Lung (tissue), 12 donors: ENCODE measurements around the gene BICC1. TPM values are rescaled to one million over a fixed set of nuclear protein-coding genes. Genes with fewer than 3 reads are reported as not detected.
A peak's percentile ranks its signal among the peaks of the same experiment; 100 is the strongest.

Experiments used
- ATAC-seq: fragments of 200-7000 bp; cut with Tn5 transposase; one replicate; pipeline ENCODE4 v1.9.1; 2020; ENCODE audit warnings: moderate number of reproducible peaks; ENCODE audit not compliant: insufficient read depth, low FRiP score
- DNase-seq, 3 donors: peaks; one replicate each; pipeline ENCODE4 v3.0.0-alpha.2; 2013 to 2017
- H3K27ac ChIP-seq, 2 donors: one replicate each; pipeline ENCODE4 v1.5.1; 2013; ENCODE audit warnings: mild to moderate bottlenecking in 2 of 2, moderate library complexity in 2 of 2, control low read depth in 1 of 2, inconsistent platforms in 1 of 2, low read depth in 1 of 2, low read length in 1 of 2
- H3K27me3 ChIP-seq, 3 donors: one replicate each; pipeline ENCODE4 v1.5.1; 2013; ENCODE audit warnings: low read length in 2 of 3; ENCODE audit not compliant: control insufficient read depth in 3 of 3, insufficient read depth in 3 of 3
- H3K36me3 ChIP-seq, 4 donors: one replicate each; pipeline ENCODE4 v1.5.1; 2013; ENCODE audit warnings: low read length in 4 of 4, mild to moderate bottlenecking in 1 of 4, moderate library complexity in 1 of 4; ENCODE audit not compliant: control insufficient read depth in 4 of 4, insufficient read depth in 4 of 4
- H3K4me1 ChIP-seq, 5 donors: one replicate each; pipeline ENCODE4 v1.5.1; 2013; ENCODE audit warnings: low read length in 5 of 5, mild to moderate bottlenecking in 2 of 5, moderate library complexity in 1 of 5; ENCODE audit not compliant: control insufficient read depth in 5 of 5, insufficient read depth in 5 of 5
- H3K4me3 ChIP-seq: one replicate; pipeline ENCODE4 v1.5.1; 2013; ENCODE audit warnings: mild to moderate bottlenecking, control low read depth, moderate library complexity
- H3K9ac ChIP-seq, 2 donors: one replicate each; pipeline ENCODE4 v1.5.1; 2013; ENCODE audit warnings: low read length in 2 of 2, control low read depth in 1 of 2; ENCODE audit not compliant: insufficient read depth in 1 of 2
- H3K9me3 ChIP-seq, 4 donors: one replicate each; pipeline ENCODE4 v1.5.1; 2013; ENCODE audit warnings: low read length in 3 of 4, mild to moderate bottlenecking in 1 of 4, moderate library complexity in 1 of 4; ENCODE audit not compliant: control insufficient read depth in 4 of 4, insufficient read depth in 3 of 4
- WGBS, 2 donors: extraction: QIAGEN DNeasy Blood & Tissue Kit; methylation state at CpG; one replicate each; pipeline ENCODE4 v1.1.7; 2013; 5-methylcytosine and 5-hydroxymethylcytosine counted together
- polyA plus RNA-seq, 2 donors: library from polyadenylated mRNA; stranded (reverse); fragments of 200-250 nt; gene quantifications; one replicate each; pipeline ENCODE4 v1.2.1, GENCODE V29; 2013
- total RNA-seq, 2 donors: library from RNA; depleted of rRNA in 1 of 2; stranded (reverse); fragments of >200 nt in 1 of 2; gene quantifications; one replicate each; pipeline ENCODE4 v1.2.1, GENCODE V29; 2014 to 2021
- TF ChIP-seq, protein P1 (sequence below): IDR thresholded peaks from 2 replicates; pipeline ENCODE4 v1.5.1; 2012; ENCODE audit warnings: mild to moderate bottlenecking; ENCODE audit errors: control extremely low read depth, extremely low read depth
- donor health status: control.
- donor health status: control.
- donor health status: Bipolar disorder and iron deficiency.
- donor health status: healthy.
- donor health status: DM: yes; HTN: yes; CAD: no.

BICC1 gene
- total and polyA plus RNA-seq, 4 donors: 2.3 to 43.1 (median 5.9) TPM

DNA sequence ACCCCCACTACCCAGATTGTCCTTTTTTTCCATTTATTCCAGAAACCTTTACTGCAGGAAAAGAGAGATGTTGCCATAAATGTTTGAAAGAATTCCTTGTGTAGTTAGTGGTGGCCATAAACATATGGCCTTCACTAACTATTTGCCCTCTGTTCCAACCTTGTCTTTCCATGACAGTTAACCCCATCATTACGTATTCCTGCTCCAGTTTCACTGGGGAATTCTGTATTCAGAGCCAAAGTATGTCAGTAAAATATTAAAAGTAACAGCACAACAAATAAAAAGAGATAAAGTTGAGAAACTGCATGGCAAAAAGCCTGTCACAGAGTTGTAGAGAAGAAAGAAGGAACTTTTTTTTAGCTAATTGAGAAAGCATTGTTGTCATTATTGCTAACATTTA lies 261.3 kb downstream of the BICC1 start:
- DNase-seq: peak in 2 of 3 donors; percentile 33 to 48
- no peak overlapping the region for H3K27ac ChIP-seq
- TF ChIP-seq, protein P1, sequence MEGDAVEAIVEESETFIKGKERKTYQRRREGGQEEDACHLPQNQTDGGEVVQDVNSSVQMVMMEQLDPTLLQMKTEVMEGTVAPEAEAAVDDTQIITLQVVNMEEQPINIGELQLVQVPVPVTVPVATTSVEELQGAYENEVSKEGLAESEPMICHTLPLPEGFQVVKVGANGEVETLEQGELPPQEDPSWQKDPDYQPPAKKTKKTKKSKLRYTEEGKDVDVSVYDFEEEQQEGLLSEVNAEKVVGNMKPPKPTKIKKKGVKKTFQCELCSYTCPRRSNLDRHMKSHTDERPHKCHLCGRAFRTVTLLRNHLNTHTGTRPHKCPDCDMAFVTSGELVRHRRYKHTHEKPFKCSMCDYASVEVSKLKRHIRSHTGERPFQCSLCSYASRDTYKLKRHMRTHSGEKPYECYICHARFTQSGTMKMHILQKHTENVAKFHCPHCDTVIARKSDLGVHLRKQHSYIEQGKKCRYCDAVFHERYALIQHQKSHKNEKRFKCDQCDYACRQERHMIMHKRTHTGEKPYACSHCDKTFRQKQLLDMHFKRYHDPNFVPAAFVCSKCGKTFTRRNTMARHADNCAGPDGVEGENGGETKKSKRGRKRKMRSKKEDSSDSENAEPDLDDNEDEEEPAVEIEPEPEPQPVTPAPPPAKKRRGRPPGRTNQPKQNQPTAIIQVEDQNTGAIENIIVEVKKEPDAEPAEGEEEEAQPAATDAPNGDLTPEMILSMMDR: no peak

DNA sequence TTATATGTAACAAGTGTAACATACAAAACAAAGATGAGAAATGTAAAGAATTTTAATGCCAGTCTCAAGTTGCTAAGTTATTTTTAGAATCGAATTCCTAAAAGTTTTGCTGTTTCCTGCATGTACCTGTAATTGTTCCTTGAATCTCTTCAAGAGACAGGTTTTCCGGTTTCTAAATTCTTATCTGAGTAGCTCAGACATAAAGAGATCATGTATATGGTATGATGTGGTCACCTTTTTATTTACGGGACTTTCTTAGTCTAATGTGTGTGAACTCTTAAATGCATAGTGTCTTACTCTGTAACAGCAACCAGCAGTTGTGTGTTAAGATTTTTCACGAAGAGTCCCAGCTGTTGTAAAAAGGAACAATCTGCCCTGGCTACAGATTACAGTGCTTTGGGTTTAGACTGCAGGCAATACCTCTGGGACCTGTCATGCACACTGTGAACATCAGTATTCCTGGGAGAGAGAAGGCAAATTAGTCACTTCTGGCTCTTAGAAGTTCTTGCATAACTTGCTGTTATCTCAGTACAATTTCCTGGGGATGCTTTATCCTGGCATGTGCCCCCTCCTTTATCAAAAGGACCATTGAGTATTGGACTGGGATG lies 263.4 kb downstream of the BICC1 start:
- H3K4me1 ChIP-seq: peaks cover 0 to 71% (median 8%) of the 10 kb centered on the region in 5 donors
- ATAC-seq (no peak), DNase-seq (peak in 2 of 3 donors; percentile 84 to 89)
- WGBS, 2 donors: 19 to 56% methylated on average over 4 of the region's 4 CpGs
- no peak overlapping the region for H3K9ac ChIP-seq
- H3K36me3 ChIP-seq: no peaks in the 10 kb centered on the region
- no peaks in the 10 kb centered on the region for H3K27me3 ChIP-seq
- TF ChIP-seq, protein P1: no peak
- H3K27ac ChIP-seq: no peak overlapping the region
- H3K9me3 ChIP-seq: peaks cover 0 to 1% (median 0%) of the 10 kb centered on the region in 4 donors
- no peak overlapping the region for H3K4me3 ChIP-seq

More for the DNA sequence above, 261.3 kb downstream of the BICC1 start:
- WGBS, 2 donors: 79 to 98% methylated on average over 1 of the region's 1 CpG
- Histone ChIP-seq H3K4me3 (no peak overlapping the region), H3K27me3 (no peaks in the 10 kb centered on the region), H3K36me3 (no peaks in the 10 kb centered on the region), H3K9me3 (peaks cover 0 to 1% (median 0%) of the 10 kb centered on the region in 4 donors), H3K9ac (no peak overlapping the region), H3K4me1 (peaks cover 0 to 50% (median 8%) of the 10 kb centered on the region in 5 donors)
- no peak for ATAC-seq

DNA sequence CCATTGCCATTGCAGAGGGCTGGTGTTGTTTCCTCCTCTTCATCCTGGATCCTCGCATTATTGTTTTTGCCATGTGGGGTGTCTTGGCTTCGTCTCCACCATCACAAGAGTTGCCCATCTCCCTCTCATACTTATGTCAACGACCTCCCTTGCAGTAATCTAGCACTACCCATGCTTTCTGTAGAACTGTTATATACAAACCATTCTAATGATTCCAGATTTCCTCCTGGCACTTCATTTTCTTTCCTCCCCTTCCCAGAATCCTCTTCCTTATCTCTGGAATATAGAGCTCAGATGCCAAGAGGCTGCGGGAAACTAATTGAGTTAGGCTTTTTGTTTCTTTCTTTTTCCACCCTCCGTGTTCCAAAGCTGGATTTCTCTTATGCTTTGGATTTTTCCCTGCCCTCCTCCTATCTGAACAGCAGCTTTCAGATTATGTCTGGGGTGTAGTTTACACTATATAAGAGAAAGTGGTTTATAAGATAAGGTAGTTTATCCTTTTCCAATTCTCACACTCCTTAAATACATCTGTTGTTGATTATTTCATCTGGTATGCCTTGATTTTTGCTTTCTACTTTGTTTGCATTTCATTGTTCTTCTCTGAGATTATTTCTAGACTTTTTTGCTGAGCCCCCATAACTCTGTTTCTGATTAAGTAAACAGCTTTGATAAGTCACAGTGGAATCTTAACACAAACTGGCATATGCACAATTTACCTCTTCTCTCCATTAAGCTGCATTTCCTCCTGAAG lies 264.1 kb downstream of the BICC1 start:
- Histone ChIP-seq H3K9ac (peak overlapping the region in 1 of 2 donors; percentile 35), H3K36me3 (no peaks in the 10 kb centered on the region), H3K4me3 (no peak overlapping the region), H3K4me1 (peaks cover 0 to 78% (median 8%) of the 10 kb centered on the region in 5 donors), H3K9me3 (peaks cover 0 to 1% (median 0%) of the 10 kb centered on the region in 4 donors), H3K27ac (no peak overlapping the region), H3K27me3 (no peaks in the 10 kb centered on the region)
- TF ChIP-seq, protein P1: no peak
- peak; percentile 61 to 96 (median 94) for DNase-seq
- WGBS, 2 donors: 56 to 73% methylated on average over 5 of the region's 5 CpGs
- ATAC-seq: no peak
